WTC11 (cell line): Measurements from ENCODE around the gene XIRP2.

Source experiments
- NFATC4 ChIP-seq: fragments of 250-450 bp; sonication (Bioruptor Pico); IDR thresholded peaks from 2 replicates; pipeline ENCODE4 v1.9.0; 2021; ENCODE audit warnings: mild to moderate bottlenecking
- ZNF317 ChIP-seq: sonication (generic); formaldehyde crosslinking; IDR thresholded peaks from 2 replicates; pipeline ENCODE4 v1.8.1; 2023; ENCODE audit warnings: low read depth, mild to moderate bottlenecking, moderate library complexity, missing genetic modification reagents, borderline replicate concordance
- TF ChIP-seq, protein P1 (sequence below): fragments of 200-600 bp; IDR thresholded peaks from 2 replicates; pipeline ENCODE4 v1.8.0; 2022; ENCODE audit warnings: antibody characterized with exemption
- TF ChIP-seq, protein P2 (sequence below): sonication (generic); formaldehyde crosslinking; IDR thresholded peaks from 2 replicates; pipeline ENCODE4 v1.8.1; 2022; ENCODE audit warnings: low read depth, mild to moderate bottlenecking, moderate library complexity, missing genetic modification reagents, borderline replicate concordance
- TF ChIP-seq, protein P3 (sequence below): sonication (generic); formaldehyde crosslinking; IDR thresholded peaks from 2 replicates; pipeline ENCODE4 v1.8.0; 2022; ENCODE audit warnings: mild to moderate bottlenecking, missing genetic modification reagents

DNA sequence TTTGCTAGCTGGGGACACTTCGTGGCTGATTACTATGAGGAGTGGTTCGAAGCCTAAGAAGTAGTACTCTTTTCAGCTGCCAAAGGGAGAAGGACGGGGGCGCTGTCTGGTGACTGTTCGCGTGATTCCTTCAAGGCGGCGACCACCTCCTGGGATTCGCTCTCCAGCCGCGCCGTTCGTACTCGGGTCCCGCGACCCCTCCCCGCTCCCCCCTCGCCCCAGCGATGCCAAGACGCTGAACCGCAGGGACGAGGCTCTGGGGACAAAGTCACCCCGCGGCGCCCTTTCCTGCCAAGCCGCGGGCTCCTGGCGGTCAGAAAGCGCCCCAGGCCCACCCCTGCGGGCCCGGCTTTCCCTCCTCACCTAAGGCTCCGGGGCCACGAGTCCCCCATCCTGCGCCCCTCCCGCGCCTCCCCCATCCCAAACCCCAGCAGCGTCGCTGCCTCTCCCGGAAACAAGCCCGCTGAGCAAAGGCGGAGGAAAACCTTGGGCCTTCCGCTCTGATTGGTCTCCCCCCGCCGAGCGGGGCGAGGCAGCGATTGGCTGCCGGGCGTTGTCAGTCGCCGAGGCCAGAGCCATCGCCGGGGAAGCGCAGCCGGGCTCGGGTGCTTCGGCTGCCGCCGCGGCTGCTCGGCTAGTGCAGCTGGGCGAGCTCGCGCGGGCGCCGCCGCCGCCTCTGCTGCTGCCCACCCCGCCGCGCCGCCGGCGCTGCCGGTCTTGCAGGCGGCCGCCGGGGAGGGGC is 404.3 kb downstream of the XIRP2 start, which contains the start of gene B3GALT1:
- TF ChIP-seq, protein P1, sequence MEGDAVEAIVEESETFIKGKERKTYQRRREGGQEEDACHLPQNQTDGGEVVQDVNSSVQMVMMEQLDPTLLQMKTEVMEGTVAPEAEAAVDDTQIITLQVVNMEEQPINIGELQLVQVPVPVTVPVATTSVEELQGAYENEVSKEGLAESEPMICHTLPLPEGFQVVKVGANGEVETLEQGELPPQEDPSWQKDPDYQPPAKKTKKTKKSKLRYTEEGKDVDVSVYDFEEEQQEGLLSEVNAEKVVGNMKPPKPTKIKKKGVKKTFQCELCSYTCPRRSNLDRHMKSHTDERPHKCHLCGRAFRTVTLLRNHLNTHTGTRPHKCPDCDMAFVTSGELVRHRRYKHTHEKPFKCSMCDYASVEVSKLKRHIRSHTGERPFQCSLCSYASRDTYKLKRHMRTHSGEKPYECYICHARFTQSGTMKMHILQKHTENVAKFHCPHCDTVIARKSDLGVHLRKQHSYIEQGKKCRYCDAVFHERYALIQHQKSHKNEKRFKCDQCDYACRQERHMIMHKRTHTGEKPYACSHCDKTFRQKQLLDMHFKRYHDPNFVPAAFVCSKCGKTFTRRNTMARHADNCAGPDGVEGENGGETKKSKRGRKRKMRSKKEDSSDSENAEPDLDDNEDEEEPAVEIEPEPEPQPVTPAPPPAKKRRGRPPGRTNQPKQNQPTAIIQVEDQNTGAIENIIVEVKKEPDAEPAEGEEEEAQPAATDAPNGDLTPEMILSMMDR, result no peak
- TF ChIP-seq NFATC4 (CRISPR knock-in tag) (no peak), ZNF317 (CRISPR knock-in tag) (no peak)
- TF ChIP-seq, protein P2, sequence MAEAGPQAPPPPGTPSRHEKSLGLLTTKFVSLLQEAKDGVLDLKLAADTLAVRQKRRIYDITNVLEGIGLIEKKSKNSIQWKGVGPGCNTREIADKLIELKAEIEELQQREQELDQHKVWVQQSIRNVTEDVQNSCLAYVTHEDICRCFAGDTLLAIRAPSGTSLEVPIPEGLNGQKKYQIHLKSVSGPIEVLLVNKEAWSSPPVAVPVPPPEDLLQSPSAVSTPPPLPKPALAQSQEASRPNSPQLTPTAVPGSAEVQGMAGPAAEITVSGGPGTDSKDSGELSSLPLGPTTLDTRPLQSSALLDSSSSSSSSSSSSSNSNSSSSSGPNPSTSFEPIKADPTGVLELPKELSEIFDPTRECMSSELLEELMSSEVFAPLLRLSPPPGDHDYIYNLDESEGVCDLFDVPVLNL, result no peak
- TF ChIP-seq, protein P3, sequence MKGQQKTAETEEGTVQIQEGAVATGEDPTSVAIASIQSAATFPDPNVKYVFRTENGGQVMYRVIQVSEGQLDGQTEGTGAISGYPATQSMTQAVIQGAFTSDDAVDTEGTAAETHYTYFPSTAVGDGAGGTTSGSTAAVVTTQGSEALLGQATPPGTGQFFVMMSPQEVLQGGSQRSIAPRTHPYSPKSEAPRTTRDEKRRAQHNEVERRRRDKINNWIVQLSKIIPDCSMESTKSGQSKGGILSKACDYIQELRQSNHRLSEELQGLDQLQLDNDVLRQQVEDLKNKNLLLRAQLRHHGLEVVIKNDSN (CRISPR knock-in tag), result peak; percentile 25; the same call in 1 of the 2 replicates
